Epithelial cell of prostate (primary cell): ENCODE data around the gene ARL8B.
"Not testable (repeated sequence)": the region's sequence is repeated elsewhere in the genome, so short reads cannot be mapped to it uniquely, and the experiment has no call there.

ENCODE experiments used
- DNase-seq: peaks from one replicate; pipeline ENCODE4 v3.0.0-alpha.2; 2011; ENCODE audit warnings: low read depth, low spot score
- H3K27ac ChIP-seq: fragments of 450-650 bp; 2 replicates; pipeline ENCODE4 v1.5.1; 2017; ENCODE audit warnings: mild to moderate bottlenecking

The ARL8B gene

DNA sequence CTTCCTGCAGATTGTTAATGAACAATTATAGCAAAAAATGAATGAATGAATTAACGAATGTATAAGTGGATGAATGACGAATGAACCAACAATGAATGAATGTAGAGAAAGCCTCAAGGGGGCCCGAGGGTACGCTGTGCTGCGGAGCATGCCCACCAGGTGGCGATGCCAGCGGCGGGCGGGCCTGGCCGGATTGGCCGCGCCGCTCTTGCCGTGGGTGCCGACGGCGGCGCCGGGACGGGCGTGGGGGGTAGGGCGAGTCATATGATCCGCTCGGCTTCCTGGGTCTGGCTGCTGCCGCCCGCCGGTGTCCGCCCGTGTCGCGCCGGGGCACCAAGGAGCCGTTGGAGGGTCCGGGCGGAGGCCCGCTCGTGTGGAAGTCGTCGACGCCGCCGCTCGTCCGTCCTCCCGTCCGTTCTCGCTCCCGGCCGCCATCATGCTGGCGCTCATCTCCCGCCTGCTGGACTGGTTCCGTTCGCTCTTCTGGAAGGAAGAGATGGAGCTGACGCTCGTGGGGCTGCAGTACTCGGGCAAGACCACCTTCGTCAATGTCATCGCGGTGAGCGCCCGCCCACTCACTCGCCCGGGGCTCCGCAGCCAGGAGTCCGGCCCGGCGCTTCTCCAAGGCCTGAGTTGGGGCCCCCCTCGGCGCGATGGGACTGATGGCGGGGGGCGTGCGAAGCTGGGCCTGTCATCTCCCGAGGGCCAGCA lies at the start of gene ARL8B:
TSS of gene ARL8B (plus strand) at position 263 of the 711 bp plus-strand sequence. CDS start at position 437, 174 bp downstream.
- DNase-seq: peak; percentile 60
- H3K27ac ChIP-seq: peak within 1 kb of the TSS; percentile 93

GRCh38 chr3:5073374-5074085 lies 48.6 kb upstream of the ARL8B start:
- H3K27ac ChIP-seq: no peak overlapping the region
- no peak for DNase-seq

DNA sequence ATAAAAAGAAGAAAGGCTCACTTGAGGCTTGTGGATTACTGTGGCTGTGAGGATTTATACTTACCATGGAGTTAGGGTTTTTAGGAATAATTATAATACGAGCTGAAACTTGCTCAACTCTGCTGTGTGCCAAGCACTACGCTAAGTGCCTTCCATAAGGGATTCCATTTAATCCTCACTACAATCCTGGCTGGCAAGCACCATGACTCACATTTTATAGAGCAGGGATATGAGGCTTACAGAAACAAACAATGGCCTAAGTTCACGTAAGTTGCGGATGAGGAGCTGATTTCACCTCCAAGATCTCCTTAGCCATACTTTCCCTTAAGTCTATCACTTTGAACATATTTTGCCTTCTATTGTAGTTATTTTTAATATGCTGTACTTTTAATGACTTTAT lies 43.9 kb upstream of the ARL8B start:
- no peak overlapping the region for H3K27ac ChIP-seq
- DNase-seq: peak; percentile 66

DNA sequence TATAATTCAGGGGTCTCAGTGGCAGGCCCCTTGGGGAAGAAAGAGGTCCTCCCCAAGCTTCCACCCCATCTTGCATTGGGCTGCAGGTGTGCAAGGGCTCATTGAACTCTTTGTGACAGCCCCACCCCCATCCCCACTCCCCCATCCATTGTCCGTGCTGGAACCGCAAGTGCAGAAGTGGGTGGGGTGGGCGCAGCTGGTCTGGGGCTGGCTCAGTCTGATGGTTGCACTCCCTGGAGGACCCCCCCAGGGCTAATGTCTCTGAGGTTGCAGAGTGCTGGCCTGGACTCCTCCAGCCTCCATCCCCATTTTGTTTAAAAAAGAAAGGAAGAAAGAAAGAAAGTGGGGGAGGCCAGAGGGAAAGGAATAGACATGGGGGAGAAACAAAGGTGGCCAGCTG lies 42.3 kb upstream of the ARL8B start:
- no peak for DNase-seq
- no peak overlapping the region for H3K27ac ChIP-seq

GRCh38 chr3:5080779-5081550 lies 41.1 kb upstream of the ARL8B start:
- no peak overlapping the region for H3K27ac ChIP-seq
- DNase-seq: no peak

DNA sequence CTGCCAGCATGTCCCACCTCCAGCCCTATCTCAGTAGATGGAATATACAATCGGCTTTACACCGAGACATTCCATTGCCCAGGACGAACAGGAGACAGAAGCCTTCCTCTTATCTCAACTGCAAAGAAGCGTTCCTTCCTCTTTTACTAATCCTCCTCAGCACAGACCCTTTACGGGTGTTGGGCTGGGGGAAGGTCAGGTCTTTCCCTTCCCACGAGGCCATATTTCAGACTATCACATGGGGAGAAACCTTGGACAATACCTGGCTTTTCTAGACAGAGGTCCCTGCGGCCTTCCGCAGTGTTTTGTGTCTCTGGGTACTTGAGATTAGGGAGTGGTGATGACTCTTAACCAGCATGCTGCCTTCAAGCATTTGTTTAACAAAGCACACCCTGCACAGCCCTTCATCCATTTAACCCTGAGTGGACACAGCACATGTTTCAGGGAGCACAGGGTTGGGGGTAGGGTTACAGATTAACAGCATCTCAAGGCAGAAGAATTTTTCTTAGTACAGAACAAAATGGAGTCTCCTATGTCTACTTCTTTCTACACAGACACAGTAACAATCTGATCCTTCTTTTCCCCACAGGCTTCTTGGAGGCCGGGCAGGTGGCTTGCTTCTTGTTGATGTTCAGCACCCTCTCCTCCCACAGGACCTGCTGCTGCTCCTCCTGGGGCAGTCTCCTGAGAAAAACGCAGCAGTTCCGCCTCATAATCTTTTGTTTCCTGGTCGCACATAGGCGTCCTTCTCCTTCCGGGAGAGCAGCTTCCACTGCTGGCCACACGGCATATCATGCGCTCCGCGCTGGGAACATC lies 39.9 kb upstream of the ARL8B start:
- not testable (repeated sequence) for H3K27ac ChIP-seq, DNase-seq

- no peak overlapping the region for H3K27ac ChIP-seq
Observed at GRCh38 chr3:5082789-5083115, 39.3 kb upstream of the ARL8B start.

DNA sequence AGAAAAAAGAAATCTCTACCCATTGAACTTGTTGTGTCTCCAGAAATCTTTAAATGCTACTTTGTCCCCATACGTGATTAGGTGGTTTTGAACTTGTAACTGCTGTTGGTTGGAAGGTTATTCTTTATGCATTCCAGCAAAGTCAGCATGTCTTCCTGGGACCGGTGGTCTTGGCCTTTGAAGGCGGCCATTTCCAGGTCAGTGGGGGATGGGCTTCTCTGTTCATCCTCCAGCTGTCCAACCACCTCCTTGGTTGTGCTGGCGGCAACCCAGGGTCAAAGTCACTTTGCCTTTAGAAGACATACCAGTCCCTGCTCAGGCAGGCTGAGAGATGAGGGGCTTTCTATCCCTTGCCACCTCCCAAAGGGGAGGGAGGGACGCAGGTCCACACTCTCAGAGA lies 37.9 kb upstream of the ARL8B start:
- no peak overlapping the region for H3K27ac ChIP-seq
- no peak for DNase-seq

More at GRCh38 chr3:5082789-5083115, 39.3 kb upstream of the ARL8B start:
- no peak for DNase-seq

DNA sequence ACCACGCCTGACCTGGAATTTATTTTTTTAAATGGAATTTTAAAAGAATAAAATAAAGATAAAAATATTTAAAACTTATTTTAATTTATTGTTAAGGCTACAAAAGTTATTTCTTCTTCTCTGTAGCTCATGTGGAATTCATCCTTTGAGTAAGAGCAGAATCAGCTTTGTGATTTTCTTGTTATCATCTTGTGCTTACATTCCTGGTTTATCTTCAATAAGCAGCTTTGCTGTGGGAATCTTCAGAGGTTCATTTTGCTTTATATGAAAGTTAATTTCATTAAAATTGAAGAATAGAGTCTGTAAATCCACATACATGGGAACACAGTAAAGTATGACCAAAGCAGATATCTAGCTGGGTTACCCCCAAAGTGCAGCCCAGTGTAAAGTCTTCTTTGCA lies 35.4 kb upstream of the ARL8B start:
- H3K27ac ChIP-seq: no peak overlapping the region
- no peak for DNase-seq

GRCh38 chr3:5087209-5087608 lies 34.9 kb upstream of the ARL8B start:
- H3K27ac ChIP-seq: no peak overlapping the region
- DNase-seq: no peak

DNA sequence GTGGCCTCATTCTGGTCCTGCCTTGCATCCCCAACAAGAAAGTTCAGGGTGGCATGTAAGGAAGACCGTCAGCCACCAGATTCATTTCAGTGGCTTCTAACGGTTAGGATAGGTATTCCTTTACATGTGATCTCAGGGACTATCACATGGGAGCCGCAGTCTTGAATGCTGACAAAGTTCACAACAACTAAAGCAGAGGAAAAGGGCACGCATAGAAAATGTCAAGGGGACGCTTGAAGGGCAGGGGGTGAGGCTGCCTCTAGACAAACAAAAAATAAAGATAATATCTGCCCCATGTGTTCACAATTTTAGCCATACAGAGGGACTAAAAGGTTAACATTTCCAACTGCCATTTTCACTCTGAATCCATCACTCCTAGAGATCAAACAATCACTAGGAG lies 31.9 kb upstream of the ARL8B start:
- no peak for DNase-seq
- no peak overlapping the region for H3K27ac ChIP-seq

DNA sequence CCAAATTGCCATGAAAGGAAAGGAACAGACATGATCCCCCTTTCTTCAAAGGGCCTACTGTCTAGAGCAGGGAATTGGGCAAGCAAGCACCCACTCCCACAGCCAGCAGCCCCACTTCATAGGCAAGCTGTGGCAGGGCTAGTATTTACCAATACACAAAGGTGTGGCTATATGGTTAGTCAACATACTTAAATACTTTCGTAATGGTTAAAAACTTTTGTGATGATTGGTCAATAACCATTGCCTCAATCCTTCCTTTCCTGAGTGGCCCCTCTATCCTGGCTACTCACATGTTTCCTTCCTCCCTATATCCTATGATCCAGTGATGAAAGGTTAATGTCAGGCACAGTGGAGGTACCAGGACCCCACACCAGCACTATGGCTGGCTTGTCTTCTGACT lies 30.1 kb upstream of the ARL8B start:
- peak; percentile 60 for DNase-seq

GRCh38 chr3:5093731-5094130 lies 28.4 kb upstream of the ARL8B start:
- no peak for DNase-seq
- H3K27ac ChIP-seq: no peak overlapping the region

More for the DNA sequence above, 30.1 kb upstream of the ARL8B start:
- H3K27ac ChIP-seq: no peak overlapping the region

DNA sequence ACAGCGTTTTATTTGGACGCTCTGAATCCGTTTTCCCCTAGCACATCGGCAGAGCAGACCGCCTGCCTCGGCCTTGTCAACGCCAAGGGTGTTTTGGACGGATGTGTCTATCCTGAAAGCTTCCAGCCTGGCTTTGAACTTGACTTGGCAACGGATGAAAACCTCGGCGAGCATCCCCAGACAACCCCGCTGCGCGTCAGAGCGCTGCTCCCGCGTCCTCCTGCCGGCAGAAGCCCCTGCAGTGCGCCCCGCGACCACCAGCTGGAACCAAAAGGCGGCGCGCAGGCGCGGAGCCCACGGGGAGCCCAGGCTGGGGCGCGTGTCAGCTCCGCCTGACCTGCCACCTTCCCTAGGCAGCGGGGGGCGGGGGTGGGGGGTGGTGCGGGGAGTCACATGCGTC lies 26.2 kb upstream of the ARL8B start:
- DNase-seq: no peak
- no peak overlapping the region for H3K27ac ChIP-seq

DNA sequence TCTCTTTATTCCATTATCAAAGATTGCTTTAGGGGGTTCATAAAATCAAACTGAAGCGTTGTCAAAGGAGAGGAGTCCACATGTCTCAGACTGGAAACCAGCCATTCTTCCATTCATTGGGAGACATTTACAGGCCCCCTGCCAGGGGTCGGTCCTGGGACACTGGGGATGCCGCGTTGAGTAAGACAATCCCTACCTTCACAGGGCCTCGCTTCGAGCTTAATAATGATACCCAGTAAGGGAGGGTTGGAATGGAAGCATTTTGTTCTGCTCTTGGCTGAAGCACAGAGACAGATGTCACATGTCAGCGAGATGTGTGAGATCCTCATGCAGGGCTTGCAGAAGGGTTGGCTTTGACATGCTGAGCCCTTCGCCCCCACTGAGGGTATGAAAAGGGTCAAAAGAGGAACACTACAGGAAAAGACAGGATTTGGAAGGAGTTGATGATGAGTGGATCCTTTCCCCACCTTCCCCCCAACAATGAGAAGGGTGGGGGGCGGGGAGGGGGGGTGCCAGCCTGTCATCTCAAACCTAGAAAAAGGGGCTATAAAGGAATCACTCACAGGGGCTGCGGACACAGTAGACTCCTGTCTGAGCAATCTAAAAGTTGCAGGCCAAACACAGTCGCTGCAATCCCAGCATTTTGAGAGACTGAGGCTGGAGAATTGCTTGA lies 25.6 kb upstream of the ARL8B start:
- no peak overlapping the region for H3K27ac ChIP-seq

GRCh38 chr3:5098346-5098745 lies 23.7 kb upstream of the ARL8B start:
- no peak overlapping the region for H3K27ac ChIP-seq
- no peak for DNase-seq

More for the DNA sequence above, 25.6 kb upstream of the ARL8B start:
- DNase-seq: no peak

- no peak for DNase-seq
- no peak overlapping the region for H3K27ac ChIP-seq
Observed at GRCh38 chr3:5102532-5102931, 19.6 kb upstream of the ARL8B start.

DNA sequence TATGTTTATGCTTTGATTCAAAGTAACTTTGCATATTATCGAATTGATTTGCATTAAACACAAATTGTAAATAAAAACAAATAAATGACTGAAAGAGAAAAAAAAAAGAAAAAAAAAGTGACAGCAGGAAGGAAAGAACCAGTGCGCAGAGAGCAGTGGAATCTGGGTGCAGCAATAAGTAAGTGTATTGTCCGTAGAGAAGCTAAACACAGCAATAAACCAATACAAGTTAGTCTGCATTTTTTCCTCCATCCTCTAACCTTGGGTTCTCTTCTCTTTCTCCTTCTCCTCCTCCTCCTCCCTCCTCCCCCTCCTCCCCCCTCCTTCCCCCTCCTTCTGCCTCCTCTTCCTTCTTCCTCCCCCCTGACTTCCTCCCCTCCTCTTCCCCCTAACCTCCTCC lies 18.3 kb upstream of the ARL8B start:
- no peak for DNase-seq
- no peak overlapping the region for H3K27ac ChIP-seq

DNA sequence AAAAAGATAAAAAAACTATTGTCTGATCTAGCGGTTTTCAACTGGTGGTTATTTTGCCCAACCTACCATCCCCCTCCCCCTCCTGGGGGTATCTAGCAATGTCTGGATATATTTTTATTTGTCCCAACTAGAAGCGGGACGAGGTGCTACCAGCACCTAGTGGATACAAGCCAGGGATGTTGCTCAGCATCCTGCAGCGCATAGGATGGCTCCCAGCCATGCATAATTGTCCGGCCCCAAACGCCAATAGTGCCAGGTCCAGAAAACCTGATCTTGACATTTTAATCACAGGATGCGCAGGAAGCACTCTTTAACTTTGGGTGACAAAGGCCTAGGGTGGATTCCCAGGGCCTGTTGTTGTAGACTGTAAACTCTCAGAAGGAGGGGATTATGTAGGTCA lies 17.0 kb upstream of the ARL8B start:
- no peak for DNase-seq
- H3K27ac ChIP-seq: no peak overlapping the region

- not testable (repeated sequence) for H3K27ac ChIP-seq
Observed at GRCh38 chr3:5106371-5106770, 15.7 kb upstream of the ARL8B start.

More at GRCh38 chr3:5106371-5106770, 15.7 kb upstream of the ARL8B start:
- not testable (repeated sequence) for DNase-seq
